HG03432 (cell line): Measurements from ENCODE around the gene TTC1.
A peak's percentile ranks its signal among the peaks of the same experiment; 100 is the strongest.
"Not testable (repeated sequence)": the region's sequence is repeated elsewhere in the genome, so short reads cannot be mapped to it uniquely, and the experiment has no call there.

ENCODE experiments used
- ATAC-seq: cut with Tn5 transposase; IDR thresholded peaks from one replicate; pipeline ENCODE4 v1.9.1; 2021; ENCODE audit warnings: mild to moderate bottlenecking, moderate library complexity; ENCODE audit not compliant: unreplicated experiment

TTC1 gene

GRCh38 chr5:160008877-160009590 lies at the start of gene TTC1:
TTC1 (plus strand) TSS chr5:160009139; CDS start chr5:160010529, 1,390 bp downstream.
- peak; percentile 100 for ATAC-seq

- no peak for ATAC-seq
These were observed 47.5 kb upstream of the TTC1 start for GRCh38 chr5:159961176-159962160.

GRCh38 chr5:159962214-159962613 lies 46.7 kb upstream of the TTC1 start:
- no peak for ATAC-seq

- no peak for ATAC-seq
These were observed 45.0 kb upstream of the TTC1 start for GRCh38 chr5:159963935-159964334.

GRCh38 chr5:159965031-159965837 lies 43.7 kb upstream of the TTC1 start:
- no peak for ATAC-seq

- not testable (repeated sequence) for ATAC-seq
These were observed 43.2 kb upstream of the TTC1 start for GRCh38 chr5:159965838-159966128.

GRCh38 chr5:159969966-159970365 lies 39.0 kb upstream of the TTC1 start:
- ATAC-seq: no peak

GRCh38 chr5:159971038-159971437 lies 37.9 kb upstream of the TTC1 start:
- ATAC-seq: no peak

GRCh38 chr5:159971514-159971913 lies 37.4 kb upstream of the TTC1 start:
- no peak for ATAC-seq

- ATAC-seq: no peak
These were observed 36.9 kb upstream of the TTC1 start for GRCh38 chr5:159971931-159972461.

- ATAC-seq: no peak
These were observed 36.2 kb upstream of the TTC1 start for GRCh38 chr5:159972538-159973362.

GRCh38 chr5:159975462-159976019 lies 33.4 kb upstream of the TTC1 start:
- ATAC-seq: no peak

- ATAC-seq: no peak
These were observed 32.0 kb upstream of the TTC1 start for GRCh38 chr5:159976921-159977320.

- no peak for ATAC-seq
These were observed 30.6 kb upstream of the TTC1 start for GRCh38 chr5:159978358-159978757.

GRCh38 chr5:159982421-159983173 lies 26.3 kb upstream of the TTC1 start:
- no peak for ATAC-seq

GRCh38 chr5:159987031-159987674 lies 21.8 kb upstream of the TTC1 start:
- peak; percentile 97 for ATAC-seq

- ATAC-seq: no peak
These were observed 18.4 kb upstream of the TTC1 start for GRCh38 chr5:159990506-159990905.

GRCh38 chr5:159992566-159992965 lies 16.4 kb upstream of the TTC1 start:
- no peak for ATAC-seq

- ATAC-seq: no peak
These were observed 15.7 kb upstream of the TTC1 start for GRCh38 chr5:159993194-159993593.
